RCC 7860 (cell line): ENCODE data around the gene EIF4G3.
"Not testable (repeated sequence)": the region's sequence is repeated elsewhere in the genome, so short reads cannot be mapped to it uniquely, and the experiment has no call there.

Experiments
- DNase-seq: peaks from one replicate; pipeline ENCODE4 v3.0.0-alpha.2; 2015; ENCODE audit warnings: low spot score
- FAIRE-seq: peaks from 2 replicates; lab custom pipeline; 2012; peaks lifted over from hg19 to GRCh38; lab: Jason Lieb, UNC

EIF4G3 gene

GRCh38 chr1:20848162-20848561 is 328.5 kb downstream of the EIF4G3 start:
- no peak for DNase-seq
- no peak for FAIRE-seq

GRCh38 chr1:20847611-20848080 is 329.1 kb downstream of the EIF4G3 start:
- FAIRE-seq (no peak), DNase-seq (no peak)

- DNase-seq (no peak), FAIRE-seq (no peak)
These were observed 330.0 kb downstream of the EIF4G3 start for GRCh38 chr1:20846461-20847374.

DNA sequence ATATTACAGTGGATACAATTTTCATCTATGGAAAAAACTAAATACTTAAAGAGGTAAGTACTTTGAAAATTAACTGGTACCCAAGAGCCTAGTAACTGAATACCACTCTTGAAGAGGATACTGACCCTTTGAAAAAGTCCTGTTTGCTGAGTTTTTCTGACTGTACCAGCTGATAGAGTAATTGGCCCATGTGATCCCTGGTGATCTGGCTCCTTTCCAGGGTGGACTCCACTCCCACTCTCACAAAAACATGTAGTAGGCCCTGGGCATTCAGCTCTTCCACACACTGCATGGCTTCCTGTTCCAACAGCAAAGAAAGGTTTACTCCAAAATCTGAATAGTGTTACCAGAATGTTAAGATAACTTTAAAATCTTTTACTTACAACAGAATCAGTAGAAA is 336.0 kb downstream of the EIF4G3 start:
- no peak for DNase-seq
- FAIRE-seq: no peak

DNA sequence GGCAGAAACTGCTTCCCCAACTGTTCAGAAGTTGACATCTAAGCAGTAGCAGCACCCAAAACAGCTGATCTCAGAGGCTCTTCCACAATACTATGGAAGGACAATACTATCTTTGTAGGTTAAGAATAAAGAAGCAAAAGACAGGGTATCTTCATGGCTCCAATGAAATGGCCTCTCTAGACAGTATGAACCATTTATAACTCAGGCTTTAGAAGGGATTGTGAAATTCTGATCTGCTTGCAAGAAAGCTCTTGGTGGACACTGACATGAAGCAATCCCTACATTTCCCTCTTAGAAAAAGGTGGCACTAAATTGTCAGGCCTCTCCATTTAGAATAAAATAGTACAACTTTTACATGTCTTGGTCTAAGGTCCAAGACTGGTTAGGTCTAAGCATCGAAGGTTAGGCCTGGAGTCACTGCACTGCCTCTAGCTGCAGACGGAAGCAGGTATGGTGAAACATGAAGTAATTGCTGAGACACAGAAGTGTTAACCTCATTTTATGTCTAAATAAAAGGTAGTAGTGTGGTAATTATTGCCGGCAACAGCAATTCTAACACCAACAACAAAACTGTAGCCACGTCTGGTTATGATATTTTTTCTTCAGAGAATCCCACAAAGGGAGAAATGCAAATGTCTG is 339.0 kb downstream of the EIF4G3 start:
- DNase-seq: no peak
- no peak for FAIRE-seq

DNA sequence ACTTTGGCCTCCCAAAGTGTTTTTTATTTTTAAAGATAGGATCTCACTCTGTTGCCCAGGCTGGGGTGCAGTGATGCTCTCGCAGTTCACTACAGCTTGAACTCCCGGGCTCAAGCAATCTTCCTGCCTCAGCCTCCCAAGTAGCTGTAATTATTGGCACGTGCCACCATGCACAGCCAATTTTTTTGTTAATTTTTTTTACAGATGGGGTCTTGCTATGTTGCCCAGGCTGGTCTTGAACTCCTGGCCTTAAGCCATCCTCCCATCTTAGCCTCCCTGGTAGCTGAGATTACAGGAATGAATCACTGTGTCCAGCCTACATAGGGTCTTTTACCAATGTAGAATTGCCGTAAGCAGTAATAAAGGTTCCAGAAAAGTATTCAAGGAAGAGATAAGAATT is 340.5 kb downstream of the EIF4G3 start:
- FAIRE-seq: no peak
- no peak for DNase-seq

- FAIRE-seq (no peak), DNase-seq (no peak)
These were observed 341.9 kb downstream of the EIF4G3 start for GRCh38 chr1:20834780-20835179.

GRCh38 chr1:20834192-20834591 is 342.5 kb downstream of the EIF4G3 start:
- no peak for DNase-seq
- no peak for FAIRE-seq

DNA sequence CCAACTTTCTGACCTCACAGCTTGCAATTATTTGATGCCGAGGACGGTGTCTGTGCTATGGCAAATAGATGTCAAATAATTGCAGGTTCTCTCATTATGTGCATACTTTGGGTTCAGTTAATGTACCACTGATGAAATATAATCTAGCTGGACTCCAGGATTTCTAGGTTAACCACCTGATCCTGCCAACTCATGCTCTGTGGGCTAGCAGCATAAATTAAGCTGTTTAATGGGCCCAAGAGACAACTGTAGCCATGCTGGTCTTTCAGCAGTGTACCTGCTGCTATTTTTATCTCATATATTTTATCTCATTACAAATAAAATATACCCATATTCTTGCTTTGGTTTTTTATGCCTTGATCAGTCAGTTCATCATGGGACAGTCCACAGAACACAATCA is 346.3 kb downstream of the EIF4G3 start:
- FAIRE-seq (no peak), DNase-seq (no peak)

- FAIRE-seq (no peak), DNase-seq (no peak)
These were observed 346.8 kb downstream of the EIF4G3 start for GRCh38 chr1:20829946-20830345.

DNA sequence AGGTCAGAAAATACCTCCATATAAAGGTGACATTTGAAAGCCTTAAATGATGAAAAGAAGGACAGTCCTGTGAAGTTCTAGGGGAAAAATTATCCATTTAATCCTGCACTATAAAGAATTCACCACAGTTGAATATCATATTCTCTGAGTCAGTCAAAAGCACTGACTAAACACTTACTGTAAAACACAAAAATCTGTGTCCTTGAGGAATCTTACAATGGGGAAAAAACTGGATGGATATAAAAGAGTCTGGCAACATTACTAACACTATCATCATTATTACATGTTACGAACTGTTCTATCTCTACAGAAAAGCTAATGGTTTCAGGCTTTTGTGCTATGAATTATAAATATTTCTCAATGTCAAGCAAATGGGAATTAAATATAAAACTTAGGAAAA is 347.2 kb downstream of the EIF4G3 start:
- DNase-seq (no peak), FAIRE-seq (no peak)

- no peak for FAIRE-seq
- no peak for DNase-seq
These were observed 352.9 kb downstream of the EIF4G3 start for GRCh38 chr1:20823845-20824244.

GRCh38 chr1:20821466-20821865 is 355.2 kb downstream of the EIF4G3 start:
- DNase-seq: no peak
- FAIRE-seq: no peak

GRCh38 chr1:20819818-20820217 is 356.9 kb downstream of the EIF4G3 start:
- FAIRE-seq (no peak), DNase-seq (no peak)

DNA sequence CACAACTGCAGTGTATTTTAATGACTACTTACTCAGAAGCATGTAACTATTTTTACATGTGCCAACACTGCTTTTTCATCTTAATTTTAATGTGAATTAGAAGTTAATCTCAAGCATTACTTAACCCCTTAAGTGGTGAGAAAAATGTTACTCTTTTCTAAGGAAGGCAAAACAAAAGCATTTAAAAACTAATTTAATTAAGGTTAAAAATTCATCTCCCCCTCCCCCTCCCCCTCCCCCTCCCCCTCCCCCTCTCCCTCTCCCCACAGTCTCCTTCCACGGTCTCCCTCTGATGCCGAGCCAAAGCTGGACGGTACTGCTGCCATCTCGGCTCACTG is 362.2 kb downstream of the EIF4G3 start:
- DNase-seq (no peak), FAIRE-seq (no peak)

GRCh38 chr1:20811916-20812315 is 364.8 kb downstream of the EIF4G3 start:
- FAIRE-seq: no peak
- DNase-seq: no peak

DNA sequence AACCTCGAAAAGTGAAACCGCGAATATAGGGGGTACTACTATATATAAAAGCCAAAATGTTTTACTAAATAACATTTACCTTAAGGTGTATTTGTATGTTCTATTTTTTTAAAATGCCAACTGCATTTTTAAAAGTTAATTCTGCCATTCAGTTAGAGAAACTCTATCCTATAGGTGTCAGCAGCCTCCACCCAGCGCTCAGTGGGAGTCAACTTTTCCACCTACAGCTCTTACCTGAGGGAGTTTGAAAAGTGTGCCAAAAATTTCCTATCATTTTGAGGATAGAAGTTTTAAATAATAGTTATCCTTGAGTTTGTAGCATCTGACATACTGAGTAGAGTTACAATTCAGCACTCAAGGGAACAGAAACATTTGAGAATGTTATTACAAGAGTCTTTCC is 383.5 kb downstream of the EIF4G3 start:
- no peak for DNase-seq
- no peak for FAIRE-seq

- DNase-seq (no peak), FAIRE-seq (no peak)
These were observed 384.5 kb downstream of the EIF4G3 start for GRCh38 chr1:20792196-20792595.

GRCh38 chr1:20790785-20791184 is 385.9 kb downstream of the EIF4G3 start:
- DNase-seq (no peak), FAIRE-seq (no peak)

- DNase-seq, FAIRE-seq: not testable (repeated sequence)
These were observed 387.1 kb downstream of the EIF4G3 start for GRCh38 chr1:20789598-20789997.

DNA sequence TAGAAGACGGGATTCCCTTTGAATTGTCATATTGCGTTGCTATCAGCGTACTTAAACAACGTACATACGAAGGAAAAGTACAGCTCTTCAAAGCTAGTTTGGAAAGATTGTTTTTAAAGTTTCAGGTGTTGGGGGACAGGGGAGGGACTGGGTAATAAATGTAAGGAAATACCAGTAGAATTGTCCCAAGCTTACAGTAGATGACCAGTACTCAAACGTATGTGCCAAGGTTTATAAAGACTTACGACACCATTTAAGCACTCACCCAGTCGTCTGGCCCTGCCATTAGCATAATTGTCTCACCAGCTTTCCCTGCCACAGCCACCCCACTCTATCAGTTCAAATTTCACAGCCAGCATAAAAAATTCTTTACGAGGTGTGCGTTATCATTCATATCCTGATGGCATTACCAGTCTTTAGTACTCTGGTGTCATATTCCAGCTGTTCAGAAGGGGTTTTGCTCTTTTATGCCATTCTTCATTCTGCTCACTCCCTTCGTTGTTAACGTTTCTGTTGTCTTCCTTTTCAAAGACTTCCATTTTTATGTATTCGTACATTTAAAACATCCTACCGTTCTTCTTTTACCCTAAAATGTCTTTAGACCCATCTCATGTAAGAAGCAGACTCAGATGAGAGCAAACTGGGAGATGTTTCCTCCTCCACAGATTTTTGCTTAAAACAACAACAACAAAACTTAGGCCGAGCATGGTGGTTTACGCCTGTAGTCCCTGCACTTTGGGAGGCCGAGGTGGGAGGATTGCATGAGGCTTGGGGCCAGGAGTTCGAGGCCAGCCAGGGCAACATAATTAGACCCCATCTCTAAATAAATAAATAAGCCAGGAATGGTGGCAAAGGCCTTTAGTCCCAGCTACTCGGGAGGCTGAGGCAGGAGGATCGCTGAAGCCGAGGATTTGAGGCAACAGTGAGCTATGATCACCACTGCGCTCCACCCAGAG is 388.6 kb downstream of the EIF4G3 start:
- FAIRE-seq: no peak

More for the DNA sequence above, 388.6 kb downstream of the EIF4G3 start:
- DNase-seq: no peak
